Stimulated activated CD8-positive, alpha-beta memory T cell treated with anti-CD3 and anti-CD28 coated beads, Interleukin-4, amount 100 ng/mL, for 1 hour (primary cell): Measurements from ENCODE around the gene RRP9.
"Not testable (repeated sequence)": the region's sequence is repeated elsewhere in the genome, so short reads cannot be mapped to it uniquely, and the experiment has no call there.

Experiments used
- DNase-seq, 2 donors: peaks; one replicate each; pipeline ENCODE4 v3.0.0-alpha.2; 2020; ENCODE audit warnings: low read depth in 2 of 2, low spot score in 1 of 2

The RRP9 gene, protein sequence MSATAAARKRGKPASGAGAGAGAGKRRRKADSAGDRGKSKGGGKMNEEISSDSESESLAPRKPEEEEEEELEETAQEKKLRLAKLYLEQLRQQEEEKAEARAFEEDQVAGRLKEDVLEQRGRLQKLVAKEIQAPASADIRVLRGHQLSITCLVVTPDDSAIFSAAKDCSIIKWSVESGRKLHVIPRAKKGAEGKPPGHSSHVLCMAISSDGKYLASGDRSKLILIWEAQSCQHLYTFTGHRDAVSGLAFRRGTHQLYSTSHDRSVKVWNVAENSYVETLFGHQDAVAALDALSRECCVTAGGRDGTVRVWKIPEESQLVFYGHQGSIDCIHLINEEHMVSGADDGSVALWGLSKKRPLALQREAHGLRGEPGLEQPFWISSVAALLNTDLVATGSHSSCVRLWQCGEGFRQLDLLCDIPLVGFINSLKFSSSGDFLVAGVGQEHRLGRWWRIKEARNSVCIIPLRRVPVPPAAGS

DNA sequence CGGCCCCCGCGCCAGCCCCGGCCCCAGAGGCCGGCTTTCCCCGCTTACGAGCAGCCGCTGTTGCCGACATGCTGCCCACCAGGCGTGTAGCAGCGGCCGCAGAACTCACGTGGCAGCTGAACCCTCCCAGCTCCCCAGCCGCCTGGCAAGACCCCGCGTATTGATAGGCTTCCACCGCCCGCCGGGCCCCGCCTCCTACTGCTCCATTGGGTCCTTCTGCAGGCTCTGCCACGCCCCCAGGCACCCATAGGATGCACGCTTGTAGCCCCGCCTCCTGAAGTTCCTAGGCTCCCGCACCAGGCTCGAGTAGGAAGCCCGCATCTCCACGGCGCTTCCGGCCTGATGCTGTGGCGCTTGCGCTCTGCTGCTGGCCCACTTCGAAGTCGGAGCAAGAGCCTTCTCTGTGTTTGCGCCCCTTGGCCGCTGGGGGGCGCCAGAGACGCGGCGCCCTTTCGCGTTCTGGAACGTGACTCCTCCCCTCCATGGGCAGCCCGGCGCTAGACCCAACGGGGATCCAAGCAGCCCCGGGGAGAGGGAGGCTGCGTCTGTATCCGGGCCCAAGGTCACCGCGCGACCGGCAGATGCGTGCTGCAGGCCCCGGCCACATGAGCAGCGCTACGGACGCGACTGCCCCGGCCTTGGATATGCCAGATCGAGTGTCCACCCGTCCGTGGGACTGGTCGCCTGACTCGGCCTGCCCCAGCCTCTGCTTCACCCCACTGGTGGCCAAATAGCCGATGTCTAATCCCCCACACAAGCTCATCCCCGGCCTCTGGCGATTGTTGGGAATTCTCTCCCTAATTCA lies at the start of gene RRP9, which contains the start of gene PARP3:
Gene RRP9 (minus strand): TSS at position 107 of the 805 bp plus-strand sequence. CDS start 37 bp downstream, at position 70.
Gene PARP3 (plus strand): TSS at position 566 of the 805 bp plus-strand sequence. CDS start 993 bp downstream, outside the sequence.
- peak; percentile 98 to 99 for DNase-seq

DNA sequence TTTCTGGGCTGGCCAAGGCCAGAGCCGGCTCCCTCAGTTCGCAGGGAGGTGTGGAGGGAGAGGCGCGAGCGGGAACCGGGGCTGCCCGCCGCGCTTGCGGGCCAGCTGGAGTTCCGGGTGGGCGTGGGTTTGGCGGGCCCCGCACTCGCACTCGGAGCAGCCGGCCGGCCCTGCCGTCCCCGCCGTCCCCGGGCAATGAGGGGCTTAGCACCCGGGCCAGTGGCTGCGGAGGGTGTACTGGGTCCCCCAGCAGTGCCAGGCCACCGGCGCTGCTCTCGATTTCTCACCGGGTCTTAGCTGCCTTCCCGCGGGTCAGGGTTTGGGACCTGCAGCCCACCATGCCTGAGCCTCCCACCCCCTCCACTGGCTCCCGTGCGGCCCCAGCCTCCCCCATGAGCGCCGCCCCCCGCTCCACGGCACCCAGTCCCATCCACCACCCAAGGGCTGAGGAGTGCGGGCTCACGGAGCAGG lies 48.8 kb upstream of the RRP9 start:
- DNase-seq: not testable (repeated sequence)

DNA sequence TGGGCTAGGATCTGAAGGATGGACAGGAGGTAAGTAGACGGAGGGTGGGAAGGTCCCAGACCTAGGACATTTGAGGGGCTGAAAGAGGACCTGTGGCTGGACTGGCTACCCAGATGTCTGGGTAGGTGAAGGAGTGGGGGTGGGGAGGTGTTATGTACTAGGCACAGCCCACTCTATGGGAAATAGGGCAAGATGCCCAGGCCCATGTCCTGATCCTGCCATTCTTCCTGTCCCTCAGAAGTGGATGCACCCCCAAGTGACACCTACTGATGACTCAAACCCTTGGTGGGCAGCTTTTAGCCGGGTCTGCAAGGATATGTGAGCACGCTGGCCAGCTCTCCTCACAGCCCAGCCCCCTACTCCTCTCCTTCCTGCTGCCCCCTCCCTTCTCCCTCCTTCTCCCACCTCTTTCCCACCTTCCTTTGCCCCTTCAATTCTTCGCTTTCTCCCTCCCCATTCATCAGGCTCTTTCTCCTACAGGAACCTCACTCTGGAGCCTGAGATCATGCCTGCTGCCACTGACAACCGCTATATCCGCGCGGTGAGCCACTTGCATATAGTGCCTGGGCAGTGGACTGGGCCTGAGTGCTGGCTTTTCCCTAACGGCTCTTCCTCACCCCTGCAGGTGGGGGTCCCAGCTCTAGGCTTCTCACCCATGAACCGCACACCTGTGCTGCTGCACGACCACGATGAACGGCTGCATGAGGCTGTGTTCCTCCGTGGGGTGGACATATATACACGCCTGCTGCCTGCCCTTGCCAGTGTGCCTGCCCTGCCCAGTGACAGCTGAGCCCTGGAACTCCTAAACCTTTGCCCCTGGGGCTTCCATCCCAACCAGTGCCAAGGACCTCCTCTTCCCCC lies 46.8 kb upstream of the RRP9 start:
- no peak for DNase-seq

DNA sequence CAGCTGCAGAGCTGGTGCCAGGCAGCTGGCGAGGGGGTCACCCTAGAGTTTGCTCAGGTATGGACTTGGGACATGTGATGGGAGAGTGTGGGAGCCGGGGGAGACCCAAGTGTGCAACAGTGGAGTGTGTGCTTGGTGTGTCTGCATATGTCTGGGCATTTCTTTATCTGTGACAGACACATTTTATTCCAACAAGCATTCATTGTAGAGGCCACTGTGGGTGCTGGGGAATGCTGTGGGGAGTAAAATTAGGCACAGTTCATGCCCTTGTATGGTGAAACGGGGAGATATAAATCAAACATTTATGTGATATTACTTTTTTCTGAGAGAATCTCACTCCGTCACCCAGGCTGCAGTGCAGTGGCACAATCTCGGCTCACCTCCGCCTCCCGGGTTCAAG lies 45.9 kb upstream of the RRP9 start:
- no peak for DNase-seq

DNA sequence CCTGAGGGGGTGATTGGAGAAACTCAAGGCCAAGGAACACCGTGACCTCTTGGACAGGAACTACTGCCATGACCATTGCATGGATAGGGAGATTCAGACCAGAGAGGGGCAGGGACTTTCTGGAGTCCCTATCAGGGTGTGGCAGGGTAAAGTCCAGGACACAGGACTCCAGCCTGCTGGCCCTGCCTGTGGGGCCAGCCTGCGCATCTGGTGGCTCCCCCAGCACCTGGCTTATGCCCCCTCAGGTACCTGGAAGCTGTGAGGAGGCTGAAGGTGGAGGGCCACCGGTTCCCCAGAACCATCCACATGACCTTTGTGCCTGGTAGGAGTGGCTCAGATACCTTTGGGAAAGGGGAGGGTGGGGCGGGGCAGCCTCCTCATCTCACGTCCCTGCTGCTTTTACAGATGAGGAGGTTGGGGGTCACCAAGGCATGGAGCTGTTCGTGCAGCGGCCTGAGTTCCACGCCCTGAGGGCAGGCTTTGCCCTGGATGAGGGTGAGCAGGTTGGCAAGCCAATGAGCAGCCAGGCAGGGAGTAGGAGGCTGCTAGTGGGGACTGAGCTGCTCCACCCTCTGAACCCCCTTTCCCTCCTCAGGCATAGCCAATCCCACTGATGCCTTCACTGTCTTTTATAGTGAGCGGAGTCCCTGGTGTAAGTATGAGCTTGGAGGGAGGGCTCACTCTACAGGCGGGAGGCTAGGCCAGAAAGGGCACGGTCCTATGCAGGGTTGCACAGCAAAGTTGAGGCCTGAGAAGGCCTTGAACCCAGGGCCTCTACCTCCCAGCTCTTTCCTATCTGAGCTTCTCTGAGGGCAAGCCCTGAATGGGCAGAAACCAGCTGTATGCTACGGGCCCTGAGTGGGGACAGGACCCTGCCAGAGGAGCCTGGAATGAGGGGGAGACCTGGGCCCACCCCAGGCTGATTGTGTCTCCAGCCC lies 44.6 kb upstream of the RRP9 start:
- DNase-seq: no peak

DNA sequence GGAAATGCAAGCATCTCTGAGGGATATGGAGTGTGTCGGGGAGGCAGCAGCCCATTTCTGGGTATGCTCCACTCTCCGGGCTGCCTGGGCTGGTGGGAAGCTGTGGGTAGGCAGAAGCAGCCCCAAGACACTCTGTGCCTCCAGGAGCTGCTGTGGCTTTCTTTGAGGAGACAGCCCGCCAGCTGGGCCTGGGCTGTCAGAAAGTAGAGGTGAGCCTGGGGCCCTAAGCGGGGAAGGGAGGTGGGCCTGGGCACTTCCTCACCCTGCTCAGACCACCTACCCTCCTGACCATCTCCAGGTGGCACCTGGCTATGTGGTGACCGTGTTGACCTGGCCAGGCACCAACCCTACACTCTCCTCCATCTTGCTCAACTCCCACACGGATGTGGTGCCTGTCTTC lies 43.4 kb upstream of the RRP9 start:
- no peak for DNase-seq

DNA sequence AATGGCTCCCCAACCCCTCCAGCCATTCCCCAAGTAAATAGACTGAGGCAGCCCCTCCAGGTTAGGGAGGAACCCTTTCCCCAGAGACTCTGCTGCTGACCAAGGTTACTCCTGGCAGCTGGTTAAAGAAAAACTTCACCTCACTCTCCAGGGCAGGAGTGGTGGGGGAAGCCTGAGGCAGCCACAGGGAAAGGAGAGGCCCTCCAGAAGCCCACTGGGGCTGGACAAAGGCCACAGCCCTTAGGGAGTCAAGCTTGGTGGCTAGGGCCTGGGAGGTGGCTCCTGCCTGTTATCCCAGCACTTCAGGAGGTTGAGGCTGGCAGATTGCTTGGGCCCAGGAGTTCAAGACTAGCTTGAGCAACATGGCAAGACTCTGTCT lies 42.6 kb upstream of the RRP9 start:
- DNase-seq: no peak

DNA sequence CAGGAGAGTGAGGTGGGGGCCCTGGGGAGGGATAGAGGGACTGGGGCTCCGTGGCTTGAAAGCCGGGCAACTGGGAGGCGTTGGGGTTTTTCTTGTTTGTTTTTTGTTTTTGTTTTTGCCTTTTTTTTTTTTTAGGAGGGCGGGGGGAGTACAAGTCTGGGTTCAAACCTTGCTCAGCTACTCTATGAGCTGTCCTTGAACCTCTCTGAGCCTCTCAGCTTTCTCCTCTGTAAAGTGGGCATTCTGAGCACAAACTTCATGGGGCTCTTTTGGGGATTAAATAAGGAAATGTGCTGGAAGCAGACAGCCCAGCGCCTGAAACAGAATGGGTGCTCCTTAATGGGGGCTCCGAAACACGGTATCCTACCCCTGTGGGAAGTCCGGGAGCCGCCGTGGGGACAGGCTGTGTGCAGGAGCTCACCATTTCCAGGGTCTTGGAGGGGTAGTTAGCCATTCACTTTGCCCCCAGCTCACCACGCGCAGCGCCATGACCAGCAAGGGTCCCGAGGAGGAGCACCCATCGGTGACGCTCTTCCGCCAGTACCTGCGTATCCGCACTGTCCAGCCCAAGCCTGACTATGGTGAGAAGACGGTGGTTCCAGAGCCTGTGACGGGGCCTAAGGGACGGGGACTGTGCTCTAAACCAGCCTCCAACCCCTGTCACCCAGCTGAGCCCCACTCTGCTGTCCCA lies 42.0 kb upstream of the RRP9 start:
- no peak for DNase-seq

DNA sequence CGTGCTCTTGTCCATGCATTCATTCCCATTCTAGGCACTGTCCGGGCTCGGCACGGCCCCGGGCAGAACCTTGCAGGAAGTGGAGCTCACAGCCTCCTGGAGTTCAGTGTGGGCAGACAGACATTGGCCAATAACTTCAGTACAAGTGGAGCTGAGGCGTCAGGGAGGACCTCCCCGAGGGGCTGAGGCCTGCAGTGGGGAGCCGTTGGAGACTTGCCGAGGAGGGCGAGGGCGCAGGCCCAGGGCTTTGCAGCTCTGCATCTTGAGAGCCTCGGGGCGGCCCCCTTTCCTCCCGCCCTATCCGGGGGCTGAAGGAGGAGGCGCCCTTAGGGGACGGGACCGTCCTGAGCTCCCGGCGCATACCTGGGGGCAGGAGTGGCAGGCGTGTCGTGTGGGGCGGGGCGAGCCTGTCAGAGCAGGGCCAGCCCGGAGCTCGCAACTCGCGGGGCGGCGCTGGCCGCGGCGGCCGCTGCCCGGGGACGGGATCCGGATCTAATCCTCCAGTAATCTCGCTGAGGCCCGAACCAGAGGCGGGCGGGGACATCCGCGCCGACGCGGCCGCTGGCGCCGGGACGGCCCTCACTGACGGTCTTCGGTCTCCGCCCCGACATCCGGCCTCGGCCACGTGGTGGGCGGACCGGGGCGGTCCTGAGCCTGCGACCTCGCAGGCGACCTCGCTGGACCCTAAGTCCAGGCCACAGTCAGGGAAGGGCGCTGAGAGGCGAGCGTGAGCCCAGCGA lies 41.3 kb upstream of the RRP9 start, which contains the start of gene ACY1:
Gene ACY1 (plus strand): TSS at position 698 of the 740 bp plus-strand sequence. CDS start 530 bp downstream, outside the sequence.
- peak; percentile 26 to 37 for DNase-seq

DNA sequence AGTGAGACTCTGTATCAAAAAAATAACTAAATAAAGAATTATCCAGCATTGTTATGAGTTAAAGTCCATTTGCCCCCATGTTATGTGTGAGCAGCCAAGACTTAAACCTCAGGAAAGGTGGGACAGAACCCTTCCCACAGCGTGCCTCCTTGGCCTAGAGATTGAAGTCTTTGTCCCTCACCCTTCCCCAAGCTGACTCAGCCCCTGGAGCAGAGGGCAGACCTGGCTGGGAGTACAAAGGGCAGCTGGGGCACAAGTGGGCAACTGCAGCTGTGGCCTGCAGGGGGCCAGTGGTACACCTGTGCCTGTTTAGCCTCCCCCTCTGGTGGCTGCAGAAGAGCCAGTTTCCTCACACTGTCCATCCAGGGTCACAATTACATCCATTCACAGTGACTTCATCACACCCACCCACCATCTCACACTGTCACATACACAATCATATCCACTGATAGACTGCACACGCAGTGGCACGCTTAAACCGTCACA lies 40.7 kb upstream of the RRP9 start:
- DNase-seq: no peak

DNA sequence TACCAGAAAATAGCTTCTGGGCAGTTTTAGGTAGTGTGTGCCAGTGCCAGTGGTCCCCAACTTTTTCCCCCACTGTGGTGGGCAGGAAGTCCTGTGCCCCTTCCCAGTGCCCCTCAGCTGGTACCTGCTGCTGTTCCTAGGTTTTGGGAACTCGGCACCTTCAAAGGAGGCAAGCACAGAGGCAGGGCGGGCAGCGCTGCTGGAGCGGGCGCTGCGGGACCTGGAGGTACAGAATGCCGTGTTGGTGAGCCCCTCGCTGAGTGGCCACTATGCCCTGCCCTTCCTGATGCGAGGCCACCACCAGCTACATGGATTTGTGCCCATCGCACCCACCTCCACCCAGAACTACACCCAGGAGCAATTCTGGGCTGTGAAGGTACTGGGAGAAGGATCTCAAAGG lies 38.5 kb upstream of the RRP9 start:
- DNase-seq: no peak

DNA sequence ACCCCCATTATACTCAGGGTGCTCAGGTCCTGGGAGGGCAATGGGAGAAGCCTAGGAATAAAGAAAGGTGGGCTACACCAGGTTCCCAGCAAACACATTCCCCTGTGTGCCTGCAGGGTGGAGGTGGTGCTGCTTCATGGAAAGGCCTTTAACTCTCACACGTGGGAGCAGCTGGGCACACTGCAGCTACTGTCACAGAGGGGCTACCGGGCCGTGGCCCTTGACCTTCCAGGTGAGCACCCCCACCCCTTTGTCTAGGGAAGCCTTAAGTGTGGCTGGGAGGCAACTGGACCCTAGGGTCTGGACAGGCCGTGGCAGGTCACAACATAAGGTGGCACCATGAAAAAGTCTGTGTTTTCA lies 36.4 kb upstream of the RRP9 start:
- no peak for DNase-seq

DNA sequence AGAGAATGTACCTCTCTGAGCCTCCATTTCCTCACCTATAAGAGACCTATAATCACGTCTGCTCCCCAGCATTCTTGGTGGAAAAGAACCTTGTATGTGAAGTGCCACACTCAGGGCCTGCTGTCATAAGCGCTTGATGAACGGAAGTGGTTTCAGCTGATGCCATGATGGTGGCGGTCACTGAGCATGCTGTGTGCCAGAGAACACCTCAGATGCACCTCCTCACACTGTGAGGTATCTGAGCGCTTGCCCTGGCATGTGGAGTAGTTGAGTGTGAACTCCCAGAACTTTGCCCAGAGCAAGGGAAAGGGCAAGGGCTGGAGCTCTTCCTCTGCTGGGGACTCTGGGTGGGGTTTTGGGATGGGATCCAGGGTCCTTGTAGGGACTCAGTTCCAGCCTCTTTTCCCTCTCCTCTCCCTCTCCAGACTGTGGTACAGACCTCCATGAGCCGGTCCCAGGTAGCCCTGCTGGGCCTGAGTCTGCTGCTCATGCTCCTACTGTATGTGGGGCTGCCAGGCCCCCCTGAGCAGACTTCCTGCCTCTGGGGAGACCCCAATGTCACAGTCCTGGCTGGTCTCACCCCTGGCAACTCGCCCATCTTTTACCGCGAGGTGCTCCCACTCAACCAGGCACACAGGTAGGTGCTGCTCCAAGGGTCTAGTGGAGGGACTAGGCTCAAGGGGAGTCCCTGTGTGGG lies 35.9 kb upstream of the RRP9 start:
- no peak for DNase-seq

DNA sequence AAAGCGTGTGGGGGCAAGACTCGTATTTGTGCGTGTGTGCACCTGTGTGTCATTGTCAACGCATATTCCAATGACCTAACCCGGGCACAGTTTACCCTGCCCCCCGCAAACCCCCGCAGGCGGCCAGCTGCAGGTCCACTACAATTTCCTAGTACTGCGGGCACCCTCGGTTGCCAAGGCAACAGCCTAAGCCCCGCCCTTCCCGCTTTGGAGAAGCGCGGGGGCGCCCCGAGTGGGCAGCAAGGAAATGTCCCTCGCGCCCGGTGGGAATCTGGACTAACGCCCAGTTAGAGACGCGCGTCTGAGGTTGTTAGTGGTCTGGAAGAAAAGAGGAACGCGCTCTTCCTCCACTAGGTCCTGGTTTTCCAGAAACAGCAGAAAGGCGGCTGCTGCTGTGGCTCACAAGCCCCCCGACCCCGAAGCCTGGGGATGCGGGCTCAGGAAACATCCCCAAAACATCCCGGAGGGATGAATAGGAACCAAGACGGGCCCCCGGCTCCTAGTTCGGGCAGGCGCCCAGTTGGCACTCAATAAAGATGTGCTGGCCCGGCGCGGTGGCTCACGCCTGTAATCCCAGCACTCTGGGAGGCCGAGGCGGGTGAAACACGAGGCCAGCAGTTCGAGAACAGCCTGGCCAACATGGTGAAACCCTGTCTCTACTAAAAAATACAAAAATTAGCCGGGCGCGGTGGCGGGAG lies 34.3 kb upstream of the RRP9 start:
- no peak for DNase-seq

DNA sequence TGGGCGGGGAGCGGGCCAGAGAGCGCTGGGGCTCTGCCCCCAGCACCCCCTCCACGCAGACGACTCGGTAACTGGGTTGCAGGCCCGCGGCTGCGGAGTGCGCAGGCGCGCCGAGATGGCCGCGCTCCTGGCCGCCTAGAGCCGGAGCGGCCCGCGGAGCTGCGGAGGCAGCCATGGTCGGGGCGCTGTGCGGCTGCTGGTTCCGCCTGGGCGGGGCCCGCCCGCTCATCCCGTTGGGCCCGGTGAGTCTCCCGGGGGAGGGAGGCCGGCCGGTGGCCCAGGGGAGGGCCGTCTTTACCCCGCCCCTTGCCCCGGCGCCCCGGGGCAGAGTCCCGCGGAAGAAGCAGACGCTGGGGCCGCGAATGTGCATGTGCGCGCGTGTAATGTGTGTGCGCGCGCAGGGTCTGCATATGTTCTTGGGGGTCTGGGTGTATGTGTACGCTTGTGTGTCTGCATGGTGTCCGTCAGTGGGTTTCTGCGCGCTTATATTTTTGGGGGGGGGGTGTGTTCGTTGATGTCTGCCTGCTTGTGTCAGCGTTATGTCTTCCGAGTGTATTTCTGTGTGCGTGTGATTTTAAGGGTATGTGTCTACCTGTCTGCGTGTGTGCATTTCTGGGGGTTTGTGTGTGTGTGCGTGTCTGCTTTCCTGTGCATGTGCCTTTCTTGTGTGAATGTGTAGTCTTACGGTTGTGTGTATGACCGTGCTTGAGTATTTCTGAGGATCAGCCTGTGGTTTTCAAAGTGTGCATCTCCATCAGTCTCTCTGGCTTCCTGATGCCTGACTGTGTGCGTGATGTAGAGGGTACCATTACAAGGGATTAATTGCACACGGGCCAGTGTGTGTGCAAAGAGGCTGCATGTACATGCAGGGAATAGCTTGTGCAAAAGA lies 33.5 kb upstream of the RRP9 start, which contains the start of gene ABHD14A:
Gene ABHD14A (plus strand): TSS at position 102 of the 889 bp plus-strand sequence. CDS start 72 bp downstream, at position 174.
- peak in 1 of 2 donors; percentile 47 for DNase-seq
